WTC11 (cell line): ENCODE data around the gene PURB. TPM values are rescaled to one million over a fixed set of nuclear protein-coding genes. Genes with fewer than 3 reads are reported as not detected.

ENCODE experiments used
- ATAC-seq: fragments of 200-7000 bp; cut with Tn5 transposase; 2 replicates; pipeline ENCODE4 v1.10.0; 2021; ENCODE audit warnings: mild to moderate bottlenecking, moderate library complexity
- CTCF ChIA-PET: fragments of 300-600 bp; sonication (Branson Sonifier 250); formaldehyde crosslinking; loops from one replicate; lab custom pipeline; 2021; ENCODE audit warnings: antibody characterized with exemption; lab: Charles Lee
- POLR2A ChIA-PET: fragments of 350-600 bp; sonication (Branson Sonifier 250); formaldehyde crosslinking; loops from one replicate; lab custom pipeline; 2021; ENCODE audit warnings: antibody characterized with exemption; lab: Charles Lee
- DNase-seq: peaks from one replicate; pipeline ENCODE4 v3.0.0; 2021; ENCODE audit warnings: low spot score
- H3K27ac Mint-ChIP-seq: 2 replicates; pipeline ENCODE4 v1.8.0; 2021; ENCODE audit warnings: mixed read lengths
- H3K27me3 Mint-ChIP-seq: 2 replicates; pipeline ENCODE4 v1.8.0; 2021; ENCODE audit warnings: low read depth, mild to moderate bottlenecking, moderate library complexity, mixed read lengths
- H3K36me3 Mint-ChIP-seq: 2 replicates; pipeline ENCODE4 v1.8.0; 2021; ENCODE audit warnings: mixed read lengths
- H3K4me1 Mint-ChIP-seq: 2 replicates; pipeline ENCODE4 v1.8.0; 2022; ENCODE audit warnings: mixed read lengths
- H3K4me3 Mint-ChIP-seq: 2 replicates; pipeline ENCODE4 v1.8.0; 2021; ENCODE audit warnings: mild to moderate bottlenecking, moderate library complexity, mixed read lengths
- H3K9me3 Mint-ChIP-seq: 2 replicates; pipeline ENCODE4 v1.8.0; 2021; ENCODE audit warnings: mixed read lengths
- CREM ChIP-seq: sonication (generic); formaldehyde crosslinking; IDR thresholded peaks from 2 replicates; pipeline ENCODE4 v1.8.1; 2022; ENCODE audit warnings: mild to moderate bottlenecking, missing genetic modification reagents, moderate library complexity
- ESRRA ChIP-seq: sonication (generic); formaldehyde crosslinking; IDR thresholded peaks from 2 replicates; pipeline ENCODE4 v1.8.1; 2022; ENCODE audit warnings: mild to moderate bottlenecking, missing genetic modification reagents, borderline replicate concordance
- FOXK1 ChIP-seq: sonication (generic); formaldehyde crosslinking; IDR thresholded peaks from 2 replicates; pipeline ENCODE4 v1.8.0; 2022; ENCODE audit warnings: mild to moderate bottlenecking, moderate library complexity, missing genetic modification reagents
- FOXP1 ChIP-seq: sonication (generic); formaldehyde crosslinking; IDR thresholded peaks from 2 replicates; pipeline ENCODE4 v1.8.0; 2022; ENCODE audit warnings: missing genetic modification reagents, mild to moderate bottlenecking, moderate library complexity, borderline replicate concordance
- HMGA2 ChIP-seq: fragments of 250-450 bp; sonication (Bioruptor Pico); IDR thresholded peaks from 2 replicates; pipeline ENCODE4 v1.4.0; 2021; ENCODE audit warnings: mild to moderate bottlenecking, moderate library complexity
- JAZF1 ChIP-seq: fragments of 250-450 bp; sonication (Bioruptor Pico); IDR thresholded peaks from 2 replicates; pipeline ENCODE4 v1.9.0; 2021; ENCODE audit warnings: moderate library complexity, mild to moderate bottlenecking, inconsistent platforms
- NFE2L1 ChIP-seq: sonication (generic); formaldehyde crosslinking; IDR thresholded peaks from 2 replicates; pipeline ENCODE4 v1.8.1; 2023; ENCODE audit warnings: missing genetic modification reagents
- TCF7 ChIP-seq: sonication (generic); formaldehyde crosslinking; IDR thresholded peaks from 2 replicates; pipeline ENCODE4 v1.8.0; 2022; ENCODE audit warnings: mild to moderate bottlenecking, low read depth, missing genetic modification reagents, moderate library complexity
- ZNF423 ChIP-seq: fragments of 250-450 bp; sonication (Bioruptor Pico); IDR thresholded peaks from 2 replicates; pipeline ENCODE4 v2.1.2; 2022; ENCODE audit warnings: mild to moderate bottlenecking, moderate library complexity
- total RNA-seq: library from RNA; stranded (reverse); gene quantifications from 3 replicates; pipeline ENCODE4 v1.2.3, GENCODE V29; 2021
- TF ChIP-seq, protein P1 (sequence below): sonication (generic); formaldehyde crosslinking; IDR thresholded peaks from 2 replicates; pipeline ENCODE4 v1.8.0; 2022; ENCODE audit warnings: mild to moderate bottlenecking, missing genetic modification reagents
- TF ChIP-seq, protein P2 (sequence below): sonication (generic); formaldehyde crosslinking; IDR thresholded peaks from 2 replicates; pipeline ENCODE4 v1.8.0; 2023; ENCODE audit warnings: mild to moderate bottlenecking, missing genetic modification reagents
- TF ChIP-seq, protein P3 (sequence below): sonication (generic); formaldehyde crosslinking; IDR thresholded peaks from 2 replicates; pipeline ENCODE4 v1.8.1; 2023; ENCODE audit warnings: mild to moderate bottlenecking, missing genetic modification reagents, moderate library complexity
- TF ChIP-seq, protein P4 (sequence below): sonication (generic); formaldehyde crosslinking; IDR thresholded peaks from 2 replicates; pipeline ENCODE4 v1.8.0; 2022; ENCODE audit warnings: missing genetic modification reagents
- TF ChIP-seq, protein P5 (sequence below): sonication (generic); formaldehyde crosslinking; IDR thresholded peaks from 2 replicates; pipeline ENCODE4 v1.8.0; 2022; ENCODE audit warnings: mild to moderate bottlenecking, missing genetic modification reagents

PURB gene
- total RNA-seq, 1 experiment from 2014 or later: 22.1 TPM

DNA sequence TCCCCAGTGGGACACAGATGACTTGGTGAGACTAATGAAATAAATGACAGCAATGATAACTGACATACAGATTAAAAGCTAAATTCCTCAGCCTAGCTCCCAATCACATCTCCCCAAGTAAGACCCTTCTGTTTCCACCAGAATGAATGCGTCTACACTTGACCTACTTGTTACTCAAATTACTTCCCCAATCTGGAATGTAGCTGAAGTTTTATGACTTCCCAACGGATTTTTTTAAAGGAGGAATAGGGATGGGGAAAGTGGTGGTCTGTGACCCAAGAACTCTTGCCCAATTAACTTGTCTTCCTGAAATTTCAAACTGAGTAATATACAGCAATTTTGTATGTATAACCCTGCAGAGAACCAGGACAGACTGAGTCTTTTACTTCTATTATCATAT lies 46.6 kb downstream of the PURB start:
- H3K36me3 Mint-ChIP-seq: peaks cover 61% of the 10 kb centered on the region
- ATAC-seq: no peak
- TF ChIP-seq, protein P1, sequence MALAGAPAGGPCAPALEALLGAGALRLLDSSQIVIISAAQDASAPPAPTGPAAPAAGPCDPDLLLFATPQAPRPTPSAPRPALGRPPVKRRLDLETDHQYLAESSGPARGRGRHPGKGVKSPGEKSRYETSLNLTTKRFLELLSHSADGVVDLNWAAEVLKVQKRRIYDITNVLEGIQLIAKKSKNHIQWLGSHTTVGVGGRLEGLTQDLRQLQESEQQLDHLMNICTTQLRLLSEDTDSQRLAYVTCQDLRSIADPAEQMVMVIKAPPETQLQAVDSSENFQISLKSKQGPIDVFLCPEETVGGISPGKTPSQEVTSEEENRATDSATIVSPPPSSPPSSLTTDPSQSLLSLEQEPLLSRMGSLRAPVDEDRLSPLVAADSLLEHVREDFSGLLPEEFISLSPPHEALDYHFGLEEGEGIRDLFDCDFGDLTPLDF (CRISPR knock-in tag): no peak
- TF ChIP-seq FOXP1 (CRISPR knock-in tag): no peak
- TF ChIP-seq, protein P2, sequence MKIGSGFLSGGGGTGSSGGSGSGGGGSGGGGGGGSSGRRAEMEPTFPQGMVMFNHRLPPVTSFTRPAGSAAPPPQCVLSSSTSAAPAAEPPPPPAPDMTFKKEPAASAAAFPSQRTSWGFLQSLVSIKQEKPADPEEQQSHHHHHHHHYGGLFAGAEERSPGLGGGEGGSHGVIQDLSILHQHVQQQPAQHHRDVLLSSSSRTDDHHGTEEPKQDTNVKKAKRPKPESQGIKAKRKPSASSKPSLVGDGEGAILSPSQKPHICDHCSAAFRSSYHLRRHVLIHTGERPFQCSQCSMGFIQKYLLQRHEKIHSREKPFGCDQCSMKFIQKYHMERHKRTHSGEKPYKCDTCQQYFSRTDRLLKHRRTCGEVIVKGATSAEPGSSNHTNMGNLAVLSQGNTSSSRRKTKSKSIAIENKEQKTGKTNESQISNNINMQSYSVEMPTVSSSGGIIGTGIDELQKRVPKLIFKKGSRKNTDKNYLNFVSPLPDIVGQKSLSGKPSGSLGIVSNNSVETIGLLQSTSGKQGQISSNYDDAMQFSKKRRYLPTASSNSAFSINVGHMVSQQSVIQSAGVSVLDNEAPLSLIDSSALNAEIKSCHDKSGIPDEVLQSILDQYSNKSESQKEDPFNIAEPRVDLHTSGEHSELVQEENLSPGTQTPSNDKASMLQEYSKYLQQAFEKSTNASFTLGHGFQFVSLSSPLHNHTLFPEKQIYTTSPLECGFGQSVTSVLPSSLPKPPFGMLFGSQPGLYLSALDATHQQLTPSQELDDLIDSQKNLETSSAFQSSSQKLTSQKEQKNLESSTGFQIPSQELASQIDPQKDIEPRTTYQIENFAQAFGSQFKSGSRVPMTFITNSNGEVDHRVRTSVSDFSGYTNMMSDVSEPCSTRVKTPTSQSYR (CRISPR knock-in tag): no peak
- TF ChIP-seq ESRRA (CRISPR knock-in tag): no peak
- peak overlapping the region; percentile 21; the same call in 1 of the 2 replicates for H3K27ac Mint-ChIP-seq
- no peak overlapping the region for H3K4me3 Mint-ChIP-seq
- H3K9me3 Mint-ChIP-seq: no peaks in the 10 kb centered on the region
- no peaks in the 10 kb centered on the region for H3K27me3 Mint-ChIP-seq
- no peaks in the 10 kb centered on the region for H3K4me1 Mint-ChIP-seq
- DNase-seq: no peak
- ChIA-PET POLR2A (no interaction called here), CTCF (no interaction called here)

DNA sequence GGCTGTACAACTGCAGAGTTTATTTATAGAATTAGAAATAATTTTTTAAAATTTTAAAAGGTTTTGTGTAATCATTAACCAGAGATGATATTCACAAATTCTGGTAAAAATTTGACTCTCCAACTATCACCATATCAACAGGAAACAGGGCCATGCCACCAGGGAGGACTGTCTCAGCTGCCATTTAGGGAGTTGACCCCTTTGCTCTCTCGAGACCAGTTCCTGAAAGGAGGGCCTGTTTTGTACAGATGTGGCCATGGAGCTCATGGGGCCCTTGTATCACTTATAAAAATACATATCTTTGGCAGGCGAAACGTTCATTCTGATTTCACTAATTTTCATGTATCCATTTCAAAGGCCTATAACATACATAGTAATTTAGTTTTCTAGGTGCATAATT lies 57.8 kb downstream of the PURB start:
- CTCF ChIA-PET: interaction anchor here (1.5 kb wide), 1 partner anchor 20 kb away, joined by 3 read pairs; the partner anchor contains the start of gene H2AZ2
- no peak for ATAC-seq
- TF ChIP-seq TCF7 (CRISPR knock-in tag): no peak
- TF ChIP-seq, protein P3, sequence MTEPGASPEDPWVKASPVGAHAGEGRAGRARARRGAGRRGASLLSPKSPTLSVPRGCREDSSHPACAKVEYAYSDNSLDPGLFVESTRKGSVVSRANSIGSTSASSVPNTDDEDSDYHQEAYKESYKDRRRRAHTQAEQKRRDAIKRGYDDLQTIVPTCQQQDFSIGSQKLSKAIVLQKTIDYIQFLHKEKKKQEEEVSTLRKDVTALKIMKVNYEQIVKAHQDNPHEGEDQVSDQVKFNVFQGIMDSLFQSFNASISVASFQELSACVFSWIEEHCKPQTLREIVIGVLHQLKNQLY: no peak
- TF ChIP-seq JAZF1 (CRISPR knock-in tag): no peak
- no peak for TF ChIP-seq ZNF423
- TF ChIP-seq, protein P4, sequence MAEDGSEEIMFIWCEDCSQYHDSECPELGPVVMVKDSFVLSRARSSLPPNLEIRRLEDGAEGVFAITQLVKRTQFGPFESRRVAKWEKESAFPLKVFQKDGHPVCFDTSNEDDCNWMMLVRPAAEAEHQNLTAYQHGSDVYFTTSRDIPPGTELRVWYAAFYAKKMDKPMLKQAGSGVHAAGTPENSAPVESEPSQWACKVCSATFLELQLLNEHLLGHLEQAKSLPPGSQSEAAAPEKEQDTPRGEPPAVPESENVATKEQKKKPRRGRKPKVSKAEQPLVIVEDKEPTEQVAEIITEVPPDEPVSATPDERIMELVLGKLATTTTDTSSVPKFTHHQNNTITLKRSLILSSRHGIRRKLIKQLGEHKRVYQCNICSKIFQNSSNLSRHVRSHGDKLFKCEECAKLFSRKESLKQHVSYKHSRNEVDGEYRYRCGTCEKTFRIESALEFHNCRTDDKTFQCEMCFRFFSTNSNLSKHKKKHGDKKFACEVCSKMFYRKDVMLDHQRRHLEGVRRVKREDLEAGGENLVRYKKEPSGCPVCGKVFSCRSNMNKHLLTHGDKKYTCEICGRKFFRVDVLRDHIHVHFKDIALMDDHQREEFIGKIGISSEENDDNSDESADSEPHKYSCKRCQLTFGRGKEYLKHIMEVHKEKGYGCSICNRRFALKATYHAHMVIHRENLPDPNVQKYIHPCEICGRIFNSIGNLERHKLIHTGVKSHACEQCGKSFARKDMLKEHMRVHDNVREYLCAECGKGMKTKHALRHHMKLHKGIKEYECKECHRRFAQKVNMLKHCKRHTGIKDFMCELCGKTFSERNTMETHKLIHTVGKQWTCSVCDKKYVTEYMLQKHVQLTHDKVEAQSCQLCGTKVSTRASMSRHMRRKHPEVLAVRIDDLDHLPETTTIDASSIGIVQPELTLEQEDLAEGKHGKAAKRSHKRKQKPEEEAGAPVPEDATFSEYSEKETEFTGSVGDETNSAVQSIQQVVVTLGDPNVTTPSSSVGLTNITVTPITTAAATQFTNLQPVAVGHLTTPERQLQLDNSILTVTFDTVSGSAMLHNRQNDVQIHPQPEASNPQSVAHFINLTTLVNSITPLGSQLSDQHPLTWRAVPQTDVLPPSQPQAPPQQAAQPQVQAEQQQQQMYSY: no peak
- TF ChIP-seq CREM (CRISPR knock-in tag): no peak
- no peak for TF ChIP-seq FOXK1 (CRISPR knock-in tag)
- TF ChIP-seq, protein P2 (CRISPR knock-in tag): no peak
- TF ChIP-seq HMGA2 (CRISPR knock-in tag): no peak
- TF ChIP-seq NFE2L1: no peak
- TF ChIP-seq, protein P5, sequence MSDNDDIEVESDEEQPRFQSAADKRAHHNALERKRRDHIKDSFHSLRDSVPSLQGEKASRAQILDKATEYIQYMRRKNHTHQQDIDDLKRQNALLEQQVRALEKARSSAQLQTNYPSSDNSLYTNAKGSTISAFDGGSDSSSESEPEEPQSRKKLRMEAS: no peak
- Mint-ChIP-seq H3K27ac (no peak overlapping the region), H3K36me3 (peaks cover 40% of the 10 kb centered on the region), H3K27me3 (no peaks in the 10 kb centered on the region), H3K9me3 (no peaks in the 10 kb centered on the region), H3K4me1 (peaks cover 4% of the 10 kb centered on the region; the same call in 1 of the 2 replicates), H3K4me3 (no peak overlapping the region)
- POLR2A ChIA-PET: no interaction called here
- DNase-seq: no peak

Other genes with a start within 250 kb of the PURB start
- gene ZMIZ2, start 136.7 kb downstream of the PURB start, total RNA-seq: 97.0 to 102 TPM (median 99.1 TPM) in 3 replicates
- 2,465 to 2,581 TPM (median 2,516 TPM) in 3 replicates for gene PPIA, start 88.8 kb downstream of the PURB start, total RNA-seq
- 178 to 229 TPM (median 227 TPM) in 3 replicates for gene H2AZ2, start 37.4 kb downstream of the PURB start, total RNA-seq
- gene MYO1G, start 93.5 kb upstream of the PURB start, total RNA-seq: 0.41 to 0.48 TPM (median 0.46 TPM) in 3 replicates
- gene CCM2, start 114.7 kb upstream of the PURB start, total RNA-seq: 30.7 to 32.7 TPM (median 32.0 TPM) in 3 replicates
- gene NACAD, start 203.4 kb upstream of the PURB start, total RNA-seq: 5.5 to 6.0 TPM (median 5.7 TPM) in 3 replicates
- gene TBRG4, start 226.2 kb upstream of the PURB start, total RNA-seq: 122 to 167 TPM (median 124 TPM) in 3 replicates